ENCODE data around the gene TMEM169. TPM values are rescaled to one million over a fixed set of nuclear protein-coding genes. Genes with fewer than 3 reads are reported as not detected.

The TMEM169 gene
- total and polyA plus RNA-seq, 4 donors = 0.42 to 1.9 (median 0.80) TPM

DNA sequence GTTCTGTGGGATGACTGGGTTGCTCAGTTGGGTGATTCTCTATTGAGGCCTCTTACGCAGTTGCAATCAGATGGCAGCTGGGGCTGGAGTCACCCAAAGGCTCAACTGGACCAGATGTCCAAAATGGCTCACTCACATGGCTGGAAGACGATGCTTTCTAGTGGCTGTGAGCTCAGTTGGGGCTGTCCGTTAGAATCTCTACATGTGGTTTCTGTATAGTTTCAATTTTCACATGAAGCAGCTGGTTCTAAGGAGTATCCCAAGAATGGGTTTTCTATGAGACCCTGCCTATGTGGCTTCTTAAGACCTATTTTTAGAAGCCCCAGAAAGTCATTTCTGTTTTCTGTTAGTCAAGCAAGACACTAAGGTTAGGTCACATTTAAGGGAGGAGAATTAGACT, 31.9 kb downstream of the TMEM169 start:
- 88% methylated on average over 3 of the region's 3 CpGs for WGBS
- Histone ChIP-seq H3K36me3 (ENCODE audit: control insufficient read depth in 4 of 4, insufficient read depth in 3 of 4, low read depth in 1 of 4, low read length in 3 of 4) (peaks cover 0 to 24% (median 11%) of the 10 kb centered on the region in 4 donors), H3K27me3 (ENCODE audit: control insufficient read depth in 4 of 4, insufficient read depth in 4 of 4, low read length in 3 of 4) (no peaks in the 10 kb centered on the region), H3K9ac (ENCODE audit: low read depth in 1 of 2, low read length in 2 of 2) (no peak overlapping the region), H3K27ac (ENCODE audit: low read depth in 1 of 2, low read length in 2 of 2) (no peak overlapping the region), H3K4me3 (ENCODE audit: low read depth in 1 of 3, low read length in 3 of 3) (no peak overlapping the region), H3K9me3 (ENCODE audit: control insufficient read depth in 4 of 4, low read length in 3 of 4) (no peaks in the 10 kb centered on the region), H3K4me1 (ENCODE audit: control insufficient read depth in 4 of 4, insufficient read depth in 4 of 4, low read length in 3 of 4) (peaks cover 6 to 49% (median 35%) of the 10 kb centered on the region in 4 donors)
- no peak for DNase-seq (ENCODE audit: low spot score)
- TF ChIP-seq ATF3 (IDR thresholded peaks at IDR 0.05) (no peak), RXRA (IDR thresholded peaks at IDR 0.05) (no peak), GABPA (IDR thresholded peaks at IDR 0.05 in 1 of 2, conservative IDR thresholded peaks at IDR 0.05 in 1 of 2) (no peak), YY1 (IDR thresholded peaks at IDR 0.05) (no peak), FOXA2 (IDR thresholded peaks at IDR 0.05) (no peak), FOXA1 (IDR thresholded peaks at IDR 0.05) (no peak), NR2F2 (IDR thresholded peaks at IDR 0.05) (no peak), CTCF (IDR thresholded peaks at IDR 0.05; ENCODE audit: low read depth, low read length, missing input control) (no peak), ZBTB33 (IDR thresholded peaks at IDR 0.05) (no peak), JUND (IDR thresholded peaks at IDR 0.05) (no peak), RAD21 (IDR thresholded peaks at IDR 0.05) (no peak), HNF4A (conservative IDR thresholded peaks at IDR 0.05) (no peak), HNF4G (IDR thresholded peaks at IDR 0.05) (no peak), TAF1 (conservative IDR thresholded peaks at IDR 0.05) (no peak), EGR1 (IDR thresholded peaks at IDR 0.05; ENCODE audit: low read depth in 2 of 2) (no peak), SP1 (IDR thresholded peaks at IDR 0.05) (no peak)
- TF ChIP-seq, protein P1, sequence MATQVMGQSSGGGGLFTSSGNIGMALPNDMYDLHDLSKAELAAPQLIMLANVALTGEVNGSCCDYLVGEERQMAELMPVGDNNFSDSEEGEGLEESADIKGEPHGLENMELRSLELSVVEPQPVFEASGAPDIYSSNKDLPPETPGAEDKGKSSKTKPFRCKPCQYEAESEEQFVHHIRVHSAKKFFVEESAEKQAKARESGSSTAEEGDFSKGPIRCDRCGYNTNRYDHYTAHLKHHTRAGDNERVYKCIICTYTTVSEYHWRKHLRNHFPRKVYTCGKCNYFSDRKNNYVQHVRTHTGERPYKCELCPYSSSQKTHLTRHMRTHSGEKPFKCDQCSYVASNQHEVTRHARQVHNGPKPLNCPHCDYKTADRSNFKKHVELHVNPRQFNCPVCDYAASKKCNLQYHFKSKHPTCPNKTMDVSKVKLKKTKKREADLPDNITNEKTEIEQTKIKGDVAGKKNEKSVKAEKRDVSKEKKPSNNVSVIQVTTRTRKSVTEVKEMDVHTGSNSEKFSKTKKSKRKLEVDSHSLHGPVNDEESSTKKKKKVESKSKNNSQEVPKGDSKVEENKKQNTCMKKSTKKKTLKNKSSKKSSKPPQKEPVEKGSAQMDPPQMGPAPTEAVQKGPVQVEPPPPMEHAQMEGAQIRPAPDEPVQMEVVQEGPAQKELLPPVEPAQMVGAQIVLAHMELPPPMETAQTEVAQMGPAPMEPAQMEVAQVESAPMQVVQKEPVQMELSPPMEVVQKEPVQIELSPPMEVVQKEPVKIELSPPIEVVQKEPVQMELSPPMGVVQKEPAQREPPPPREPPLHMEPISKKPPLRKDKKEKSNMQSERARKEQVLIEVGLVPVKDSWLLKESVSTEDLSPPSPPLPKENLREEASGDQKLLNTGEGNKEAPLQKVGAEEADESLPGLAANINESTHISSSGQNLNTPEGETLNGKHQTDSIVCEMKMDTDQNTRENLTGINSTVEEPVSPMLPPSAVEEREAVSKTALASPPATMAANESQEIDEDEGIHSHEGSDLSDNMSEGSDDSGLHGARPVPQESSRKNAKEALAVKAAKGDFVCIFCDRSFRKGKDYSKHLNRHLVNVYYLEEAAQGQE (IDR thresholded peaks at IDR 0.05) = no peak
- TF ChIP-seq, protein P2, sequence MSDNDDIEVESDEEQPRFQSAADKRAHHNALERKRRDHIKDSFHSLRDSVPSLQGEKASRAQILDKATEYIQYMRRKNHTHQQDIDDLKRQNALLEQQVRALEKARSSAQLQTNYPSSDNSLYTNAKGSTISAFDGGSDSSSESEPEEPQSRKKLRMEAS (IDR thresholded peaks at IDR 0.05) = no peak
